HG03439 (cell line): ENCODE data around the gene TSPAN18.

ENCODE experiments used
- ATAC-seq: cut with Tn5 transposase; IDR thresholded peaks from one replicate; pipeline ENCODE4 v1.9.1; 2021; ENCODE audit warnings: mild to moderate bottlenecking, moderate library complexity; ENCODE audit not compliant: unreplicated experiment

Gene TSPAN18

DNA sequence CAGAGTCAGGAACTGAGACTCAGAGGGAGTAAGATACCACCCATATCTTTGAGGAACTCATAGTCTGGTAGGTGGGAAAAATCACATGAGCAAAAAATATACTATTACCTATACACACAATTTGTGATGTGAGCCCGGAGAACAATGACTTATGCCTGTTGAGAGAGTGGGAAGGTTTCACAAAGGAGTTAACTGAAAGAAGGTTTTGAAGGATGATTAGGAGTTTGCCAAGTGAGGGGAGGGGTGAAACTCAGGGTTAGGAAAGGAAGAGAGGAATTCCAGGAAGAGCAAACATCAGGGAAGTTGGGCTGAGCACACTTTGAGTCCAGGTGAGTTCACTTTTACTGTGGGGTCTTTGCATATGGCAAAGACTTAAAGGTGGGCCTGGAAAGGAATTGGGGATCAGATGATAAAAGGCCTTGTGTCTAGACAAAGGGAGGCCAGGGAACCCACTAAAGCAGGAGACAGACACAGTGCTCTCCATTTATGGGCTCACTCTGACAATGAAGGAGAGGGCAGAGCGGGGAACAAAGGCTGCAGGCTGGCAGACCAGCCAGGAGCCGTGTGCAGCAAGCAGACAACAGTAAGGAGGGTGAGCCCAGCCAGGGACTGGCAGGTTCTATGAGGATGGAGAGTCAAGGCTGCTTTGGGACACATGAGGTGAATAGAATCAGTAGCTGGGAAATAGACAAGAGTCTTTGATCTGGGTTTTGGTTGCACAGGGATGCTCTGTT is 33.1 kb downstream of the TSPAN18 start:
- no peak for ATAC-seq

DNA sequence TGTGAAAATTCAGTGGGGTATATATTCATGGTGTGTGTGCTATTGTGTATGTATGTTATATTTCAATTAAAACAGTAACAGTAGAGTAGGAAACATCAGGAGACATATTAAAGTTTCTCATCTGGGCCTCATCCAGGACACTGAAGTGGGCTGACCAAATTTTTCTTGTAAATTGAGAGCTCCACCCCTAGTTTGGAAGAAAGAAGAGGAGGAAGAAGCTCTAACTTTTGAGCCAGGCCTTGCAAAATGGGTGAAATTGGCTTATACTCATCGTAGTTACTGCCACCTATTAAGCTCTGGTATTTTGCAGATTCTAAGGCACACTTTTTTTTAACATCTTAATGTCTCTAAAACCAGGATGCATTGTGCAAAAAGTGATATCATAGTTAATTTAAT is 33.7 kb downstream of the TSPAN18 start:
- no peak for ATAC-seq

GRCh38 chr11:44760917-44761550 is 34.3 kb downstream of the TSPAN18 start:
- ATAC-seq: no peak

GRCh38 chr11:44761551-44761961 is 34.8 kb downstream of the TSPAN18 start:
- ATAC-seq: no peak

DNA sequence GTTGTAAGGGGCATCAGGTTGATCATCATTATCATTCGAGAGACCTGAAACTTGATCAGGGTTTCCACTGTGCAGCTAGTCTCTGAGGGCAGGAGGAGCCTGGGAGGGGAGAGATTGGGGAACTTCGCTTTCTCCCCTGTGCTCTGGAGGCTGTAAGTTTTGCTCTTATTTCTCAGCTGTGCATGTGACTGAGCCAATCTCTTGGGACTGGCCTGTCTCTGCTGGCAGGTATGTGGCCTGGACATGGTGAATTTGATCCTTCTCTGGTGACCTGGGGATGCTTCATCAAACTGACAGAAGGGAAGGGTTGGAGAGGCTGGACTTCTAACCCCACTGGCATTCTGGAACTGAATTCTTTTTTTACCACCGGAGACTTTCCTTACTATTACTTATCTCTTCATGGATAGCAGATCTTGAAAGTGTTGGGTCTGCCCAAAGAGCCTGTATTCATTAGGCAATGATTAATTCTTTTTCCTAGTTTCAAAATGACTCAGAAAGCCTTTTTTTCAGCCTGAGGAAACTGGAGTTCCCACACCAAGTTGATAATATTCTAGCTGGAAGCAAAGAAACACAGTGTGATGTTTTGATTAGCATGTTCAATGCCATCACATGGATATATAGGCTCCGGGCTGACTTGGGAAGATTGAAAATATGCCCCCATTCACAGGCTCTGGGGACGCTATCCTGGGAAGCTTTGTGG is 36.5 kb downstream of the TSPAN18 start:
- ATAC-seq: no peak

- no peak for ATAC-seq
Observed at GRCh38 chr11:44764583-44764982, 37.8 kb downstream of the TSPAN18 start.

DNA sequence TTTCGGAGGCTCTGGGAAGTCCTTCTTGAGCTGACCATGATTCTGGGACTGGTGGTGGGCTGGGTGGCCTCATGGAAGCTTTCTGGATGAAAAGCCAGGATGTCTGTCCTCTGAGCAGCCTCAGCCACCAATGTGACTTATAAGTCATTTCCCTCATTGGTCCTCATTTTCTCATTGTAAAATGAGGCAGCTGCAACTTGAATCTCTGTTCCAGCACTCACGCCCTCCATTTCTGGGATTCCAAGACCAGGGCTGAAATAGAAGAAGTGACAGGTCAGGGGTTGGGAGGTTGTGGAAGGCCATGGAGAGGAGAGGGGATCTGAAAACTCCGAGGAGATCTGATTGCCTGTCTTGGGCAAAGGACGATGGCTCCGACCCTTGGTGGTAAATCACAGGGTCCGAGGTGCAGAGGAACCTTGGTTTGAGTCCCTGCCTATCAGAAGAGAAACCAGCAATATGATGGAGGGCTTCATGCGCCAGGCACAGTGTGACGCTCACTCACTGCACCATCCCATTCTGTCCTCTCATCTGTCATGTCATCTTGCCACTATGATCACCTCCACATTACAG is 38.3 kb downstream of the TSPAN18 start:
- no peak for ATAC-seq

GRCh38 chr11:44765676-44766075 is 38.9 kb downstream of the TSPAN18 start:
- ATAC-seq: no peak

GRCh38 chr11:44766112-44766971 is 39.6 kb downstream of the TSPAN18 start:
- ATAC-seq: no peak

GRCh38 chr11:44766972-44767278 is 40.2 kb downstream of the TSPAN18 start:
- no peak for ATAC-seq

DNA sequence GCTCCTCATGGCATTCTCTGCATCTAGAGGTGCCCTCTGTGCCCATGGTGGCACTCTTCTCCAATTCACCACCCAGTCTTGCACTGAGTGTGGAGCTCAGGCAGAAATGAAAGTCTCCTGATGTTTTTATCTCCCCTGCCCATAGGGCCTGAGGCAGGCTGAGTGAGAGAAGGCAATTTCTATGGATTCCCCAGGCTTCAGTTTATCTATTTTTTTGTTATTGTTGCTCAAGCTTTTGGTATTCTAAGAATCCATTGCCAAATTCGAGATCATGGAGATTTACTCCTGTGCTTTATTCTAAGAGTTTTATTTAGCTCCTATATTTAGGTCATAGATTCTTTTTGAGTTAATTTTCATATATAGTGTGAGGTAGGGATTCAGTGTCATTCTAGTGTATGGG is 40.7 kb downstream of the TSPAN18 start:
- no peak for ATAC-seq

GRCh38 chr11:44770401-44770800 is 43.6 kb downstream of the TSPAN18 start:
- ATAC-seq: no peak

DNA sequence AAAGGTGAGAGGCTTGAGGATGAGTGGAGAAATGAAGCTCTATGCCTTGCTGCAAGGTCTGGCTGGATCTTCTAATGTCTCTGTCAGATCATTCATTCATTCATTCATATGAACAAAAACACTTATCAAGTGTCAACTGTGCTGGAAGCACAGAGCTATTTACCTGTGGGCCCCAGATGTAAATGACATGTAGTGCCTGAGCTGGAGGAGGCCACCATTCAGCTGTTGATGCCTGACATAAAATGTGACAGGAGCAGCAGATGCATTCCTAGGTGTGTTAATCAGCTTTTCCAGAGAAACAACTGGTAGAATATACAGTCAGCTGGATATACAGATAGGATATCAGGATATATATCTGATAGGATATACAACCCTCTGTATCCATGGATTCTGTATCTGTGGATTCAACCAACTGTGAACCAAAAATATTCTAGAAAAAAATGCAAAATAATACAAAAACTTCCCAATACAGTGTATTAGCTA is 44.5 kb downstream of the TSPAN18 start:
- no peak for ATAC-seq

GRCh38 chr11:44771841-44772240 is 45.1 kb downstream of the TSPAN18 start:
- ATAC-seq: no peak

- no peak for ATAC-seq
Observed at GRCh38 chr11:44773351-44773965, 46.7 kb downstream of the TSPAN18 start.

- no peak for ATAC-seq
Observed at GRCh38 chr11:44774108-44774507, 47.3 kb downstream of the TSPAN18 start.

DNA sequence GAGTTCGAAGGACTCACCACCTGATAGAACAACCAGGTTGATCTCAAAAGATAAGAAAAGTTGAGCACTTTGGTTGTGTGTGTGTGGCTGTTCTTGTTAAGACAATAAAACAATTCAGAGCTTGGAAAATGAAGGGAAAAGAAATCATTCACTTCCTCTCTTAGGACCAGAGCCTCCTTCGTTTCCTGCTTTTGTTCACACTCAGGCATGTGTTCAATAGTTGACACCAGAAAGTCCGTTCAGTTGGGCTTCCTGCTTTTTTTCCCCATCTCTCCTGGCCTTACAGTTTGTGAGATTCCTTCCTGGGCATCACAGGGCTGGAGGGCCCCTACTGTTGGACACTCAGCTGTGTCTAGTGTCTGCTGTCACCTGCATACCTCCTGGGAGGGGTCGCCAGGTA is 48.0 kb downstream of the TSPAN18 start:
- ATAC-seq: no peak

DNA sequence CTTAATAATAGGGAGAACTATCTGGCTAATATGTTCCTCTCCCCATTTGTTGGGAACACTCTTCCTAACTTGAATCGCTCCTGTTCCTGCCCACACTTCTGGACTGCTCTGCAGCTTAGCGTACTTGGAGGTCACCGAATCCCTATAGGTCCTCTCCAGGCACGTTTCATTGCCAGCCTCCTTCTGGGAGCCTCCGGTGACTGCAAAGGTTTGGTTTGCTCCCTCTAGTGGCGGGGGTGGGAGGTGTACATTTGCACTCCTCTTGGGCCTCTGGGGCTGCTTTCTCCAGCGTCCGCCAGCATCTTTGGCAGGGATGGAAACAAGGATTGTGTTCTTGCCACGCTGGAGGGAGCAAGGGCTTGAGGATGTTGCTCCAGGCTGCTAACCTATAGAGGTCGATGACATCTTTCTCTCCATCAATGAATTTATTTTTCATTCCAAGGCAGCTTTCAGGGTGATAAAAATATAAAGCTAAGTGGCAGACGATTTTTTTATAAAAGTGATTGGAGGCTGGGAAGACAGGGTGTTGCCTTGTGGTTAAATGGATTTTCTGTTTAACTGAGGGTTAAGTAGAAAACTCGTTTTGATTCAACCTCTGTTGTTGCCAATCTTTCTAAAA is 48.7 kb downstream of the TSPAN18 start:
- ATAC-seq: no peak

DNA sequence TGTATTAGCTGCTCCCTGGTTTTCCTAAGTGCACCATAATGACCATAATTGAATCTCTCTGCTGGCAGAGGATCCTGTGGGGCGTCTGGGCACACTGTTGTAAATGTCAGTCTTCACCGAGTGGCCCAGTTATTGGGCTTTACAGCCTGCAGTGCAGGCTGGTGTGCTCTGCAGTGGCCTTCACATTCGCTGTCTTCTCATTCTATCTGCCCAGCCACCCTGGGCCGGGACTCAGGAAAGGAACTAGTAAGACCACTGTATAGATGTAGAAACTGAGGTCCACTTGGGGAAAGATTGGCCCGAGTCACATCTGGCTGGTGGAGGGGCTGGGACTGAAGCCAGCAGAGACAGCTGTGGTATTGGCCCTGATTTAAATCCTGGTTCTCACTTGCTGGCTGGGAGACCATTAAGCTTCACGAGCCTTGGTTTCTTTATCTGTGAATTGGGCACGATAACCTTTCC is 49.3 kb downstream of the TSPAN18 start:
- ATAC-seq: no peak
